GM19035 (cell line): ENCODE results near the gene UBE2J1.
A peak's percentile ranks its signal among the peaks of the same experiment; 100 is the strongest.
"Not testable (repeated sequence)": the region's sequence is repeated elsewhere in the genome, so short reads cannot be mapped to it uniquely, and the experiment has no call there.

Experiments used
- ATAC-seq: cut with Tn5 transposase; IDR thresholded peaks from one replicate; pipeline ENCODE4 v1.9.1; 2021; ENCODE audit not compliant: unreplicated experiment

Gene UBE2J1

GRCh38 chr6:89321131-89321970, 31.2 kb downstream of the UBE2J1 start:
- ATAC-seq, result no peak

DNA sequence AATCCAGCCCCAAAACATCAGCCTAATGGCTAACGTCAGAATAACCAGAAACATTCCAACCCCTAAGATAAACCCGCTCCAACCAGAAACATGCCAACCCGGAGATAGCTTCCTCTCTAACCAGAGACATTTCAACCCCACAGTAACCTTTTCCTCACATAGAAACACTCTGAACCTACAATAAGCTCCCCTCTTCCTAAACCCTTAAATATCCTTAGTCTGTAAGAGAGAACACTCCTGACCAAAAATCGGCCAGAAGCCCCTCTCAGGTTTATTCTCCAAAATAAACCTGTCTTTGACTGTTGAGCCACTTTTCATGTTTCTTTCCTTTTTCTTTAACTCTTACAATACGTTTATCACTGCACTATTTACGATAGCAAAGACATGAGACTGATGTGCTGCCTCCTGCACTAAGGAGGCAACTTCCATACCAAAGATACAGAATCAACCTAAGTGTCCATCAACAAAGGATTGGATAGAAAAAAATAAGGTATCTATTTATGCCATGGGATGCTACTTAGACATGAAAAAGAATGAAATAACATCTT, 32.4 kb downstream of the UBE2J1 start:
- ATAC-seq, result no peak

DNA sequence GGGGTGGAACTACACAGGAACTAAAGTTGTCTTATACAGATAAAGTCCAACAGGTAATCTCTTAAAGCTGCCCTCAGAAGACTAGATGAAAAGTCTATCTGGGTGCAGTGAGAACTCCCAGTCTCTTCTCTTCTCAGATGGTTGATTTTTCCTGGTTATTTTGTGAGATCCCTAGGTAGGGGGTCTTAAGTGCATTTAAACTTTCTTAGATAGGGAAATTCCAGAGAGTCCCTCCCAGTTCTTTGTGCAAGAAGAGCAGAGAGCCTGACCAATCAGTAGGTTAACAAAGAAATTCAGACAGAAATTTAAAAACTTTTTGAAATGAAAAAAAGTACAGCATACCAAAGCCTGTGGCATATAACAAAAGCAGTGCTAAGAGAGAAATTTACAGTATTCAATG, 35.5 kb downstream of the UBE2J1 start:
- no peak for ATAC-seq

DNA sequence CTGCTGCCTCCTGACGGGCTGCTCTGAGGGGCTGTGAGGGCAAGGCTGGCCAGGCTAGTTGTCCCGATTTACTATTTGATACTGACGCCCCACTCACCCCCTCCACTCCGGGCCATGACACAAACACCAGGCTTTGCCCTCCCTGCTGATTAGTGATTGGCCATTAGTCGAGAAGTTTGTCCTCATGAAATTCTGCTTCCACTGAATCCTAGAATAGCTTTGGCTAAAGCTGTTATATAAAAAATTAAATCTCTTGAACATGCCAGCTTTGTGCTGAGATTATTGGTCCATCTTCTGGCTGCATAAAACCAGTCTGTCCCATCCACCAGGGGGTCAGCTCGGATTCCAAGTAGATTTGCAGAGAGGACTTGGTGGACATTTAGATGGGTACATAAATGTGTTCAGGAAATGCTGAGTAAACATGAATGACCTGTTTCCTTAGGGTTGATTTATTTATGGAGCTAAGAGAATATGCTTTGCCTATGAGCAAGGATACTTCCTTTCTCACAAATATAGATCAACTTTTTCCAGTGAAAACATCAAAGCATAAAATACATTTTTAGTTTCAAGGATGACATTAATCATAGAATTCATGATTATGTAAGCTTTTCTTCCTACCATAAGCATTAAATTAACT, 37.2 kb downstream of the UBE2J1 start, which contains the start of gene GABRR2:
TSS of gene GABRR2 (minus strand) at position 51 of the 637 bp plus-strand sequence. CDS start 134 bp downstream, outside the sequence.
- no peak for ATAC-seq

- no peak for ATAC-seq
These were observed 37.8 kb downstream of the UBE2J1 start for GRCh38 chr6:89314692-89315091.

- no peak for ATAC-seq
These were observed 39.5 kb downstream of the UBE2J1 start for GRCh38 chr6:89313006-89313405.

DNA sequence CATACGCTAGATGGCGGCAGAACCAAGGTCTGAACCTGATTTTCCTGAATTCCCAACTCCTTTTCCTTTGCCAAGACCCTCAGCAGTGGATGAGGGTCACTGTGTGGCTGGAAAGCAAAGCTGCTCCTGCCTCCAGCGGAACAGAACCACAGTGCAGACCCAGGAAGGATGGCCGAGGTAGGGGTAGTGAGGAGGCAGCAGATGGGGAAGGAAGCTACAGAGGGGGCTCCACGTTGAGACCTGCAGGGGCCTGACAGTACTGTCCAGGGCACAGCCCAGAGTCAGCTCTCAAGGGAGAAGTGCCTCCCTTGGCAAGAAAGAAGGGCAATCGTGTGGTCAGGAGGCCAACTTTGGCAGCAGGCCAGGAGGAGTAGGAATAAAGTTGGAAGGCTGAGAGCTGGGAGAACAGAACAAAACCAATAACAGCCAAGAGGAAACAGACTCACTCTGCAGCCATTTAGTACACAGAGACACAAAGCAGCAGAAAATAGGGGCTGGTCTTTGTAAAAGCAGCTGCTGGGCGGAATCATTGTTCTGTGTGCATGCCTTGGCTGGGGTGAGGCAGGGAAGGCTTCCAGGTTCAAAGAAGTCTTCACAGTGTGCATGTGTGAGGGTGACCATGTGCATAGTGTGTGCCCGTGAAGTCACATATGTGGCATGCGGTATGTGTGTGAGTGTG, 40.5 kb downstream of the UBE2J1 start:
- ATAC-seq, result no peak

- ATAC-seq, result no peak
These were observed 41.0 kb downstream of the UBE2J1 start for GRCh38 chr6:89311530-89311852.

DNA sequence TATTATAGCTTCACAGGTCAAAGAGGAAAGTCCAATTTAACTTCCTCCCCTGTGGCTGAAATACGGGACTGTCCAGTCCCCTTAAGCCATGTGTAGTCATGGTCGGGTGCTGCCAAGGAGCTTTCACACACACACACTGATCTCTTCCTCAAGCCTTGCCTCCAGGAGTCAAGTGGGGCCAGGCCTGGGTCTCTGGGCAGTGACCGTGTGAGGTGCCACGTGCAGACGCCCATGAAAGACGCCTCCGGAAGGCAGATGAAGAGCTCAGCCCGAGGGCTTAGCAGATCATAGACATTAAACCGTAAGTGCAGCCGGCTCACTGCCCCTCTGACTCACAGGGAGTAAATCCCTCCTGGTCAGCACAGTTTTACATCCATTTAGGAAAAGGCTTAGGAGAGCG, 41.6 kb downstream of the UBE2J1 start:
- no peak for ATAC-seq

- no peak for ATAC-seq
These were observed 43.8 kb downstream of the UBE2J1 start for GRCh38 chr6:89308525-89309395.

GRCh38 chr6:89304517-89304916, 48.0 kb downstream of the UBE2J1 start:
- ATAC-seq, result peak; percentile 49

- no peak for ATAC-seq
These were observed 49.6 kb downstream of the UBE2J1 start for GRCh38 chr6:89302936-89303335.

GRCh38 chr6:89302195-89302770, 50.2 kb downstream of the UBE2J1 start:
- no peak for ATAC-seq

GRCh38 chr6:89301586-89302194, 50.8 kb downstream of the UBE2J1 start:
- no peak for ATAC-seq

GRCh38 chr6:89299466-89299850, 53.1 kb downstream of the UBE2J1 start:
- ATAC-seq, result no peak

GRCh38 chr6:89298680-89299465, 53.6 kb downstream of the UBE2J1 start:
- no peak for ATAC-seq

DNA sequence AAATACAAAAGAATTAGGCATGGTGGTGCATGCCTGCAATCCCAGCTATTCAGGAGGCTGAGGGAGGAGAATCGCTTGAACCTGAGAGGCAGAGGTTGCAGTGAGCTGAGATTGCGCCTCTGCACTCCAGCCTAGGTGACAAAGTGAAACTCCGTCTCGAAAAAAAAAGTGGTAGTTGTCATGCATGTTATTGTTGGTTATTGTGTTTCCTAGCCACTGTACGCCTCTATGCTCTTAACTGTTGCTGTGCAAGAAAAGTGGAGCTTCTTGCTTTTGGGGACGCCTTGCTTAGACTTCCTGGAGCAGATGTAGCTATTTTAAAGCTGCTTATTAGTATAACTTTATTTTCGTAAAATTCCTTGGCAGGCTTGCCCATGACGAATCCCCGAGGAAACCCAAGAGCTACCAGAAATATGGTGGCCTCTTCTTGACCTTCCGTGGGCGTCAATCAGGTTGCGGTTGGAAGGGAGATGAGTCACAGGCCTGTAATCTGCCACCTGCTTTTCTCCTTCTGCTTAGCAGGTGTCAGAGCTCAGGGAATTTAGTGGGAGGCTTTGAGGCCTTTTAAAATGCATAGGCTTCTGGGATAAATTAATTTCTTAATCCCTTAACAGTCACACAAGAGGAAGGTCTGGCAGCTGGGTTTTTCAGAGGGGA, 54.7 kb downstream of the UBE2J1 start:
- ATAC-seq, result peak; percentile 93

GRCh38 chr6:89295981-89296380, 56.5 kb downstream of the UBE2J1 start:
- ATAC-seq, result no peak

DNA sequence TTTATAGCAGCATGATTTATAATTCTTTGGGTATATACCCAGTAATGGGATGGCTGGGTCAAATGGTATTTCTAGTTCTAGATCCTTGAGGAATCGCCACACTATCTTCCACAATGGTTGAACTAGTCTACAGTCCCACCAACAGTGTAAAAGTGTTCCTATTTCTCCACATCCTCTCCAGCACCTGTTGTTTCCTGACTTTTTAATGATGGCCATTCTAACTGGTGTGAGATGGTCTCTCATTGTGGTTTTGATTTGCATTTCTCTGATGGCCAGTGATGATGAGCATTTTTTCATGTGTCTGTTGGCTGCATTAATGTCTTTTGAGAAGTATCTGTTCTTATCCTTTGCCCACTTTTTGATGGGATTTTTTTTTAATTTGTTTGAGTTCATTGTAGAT, 57.4 kb downstream of the UBE2J1 start:
- ATAC-seq, result not testable (repeated sequence)
